ENCODE data around the gene CYB561D2. TPM values are rescaled to one million over a fixed set of nuclear protein-coding genes. Genes with fewer than 3 reads are reported as not detected.

Gene CYB561D2
- total RNA-seq, 2 experiments from 2014 or later = 18.7 to 28.0 TPM

- no peak overlapping the region for H2AFZ ChIP-seq (ENCODE audit: low read length)
- H3K4me2 ChIP-seq (ENCODE audit: low read length) = no peak overlapping the region
- H4K20me1 ChIP-seq (ENCODE audit: insufficient read depth, low read length) = no peaks in the 10 kb centered on the region
- TF ChIP-seq CTCF (conservative IDR thresholded peaks at IDR 0.05; ENCODE audit: low read length) (no peak), EZH2phosphoT487 (IDR thresholded peaks at IDR 0.05; ENCODE audit: borderline replicate concordance, low read depth, low read length) (no peak)
- no peak overlapping the region for H3K27ac ChIP-seq (ENCODE audit: low read depth, low read length, poor library complexity, severe bottlenecking)
- DNase-seq (ENCODE audit: low spot score) = no peak
- no peaks in the 10 kb centered on the region for H3K36me3 ChIP-seq (ENCODE audit: insufficient read depth, low read length)
- no peaks in the 10 kb centered on the region for H3K79me2 ChIP-seq (ENCODE audit: insufficient read depth, low read depth, low read length)
- ChIA-PET CTCF (ENCODE audit: unreplicated experiment) (no interaction called here), POLR2A (interaction anchor here (0.6 kb wide), 1 partner anchor 10 kb away, joined by 8 read pairs; no protein-coding TSS in a partner anchor)
- H3K9me3 ChIP-seq (ENCODE audit: low read length) = no peaks in the 10 kb centered on the region
- no peaks in the 10 kb centered on the region for H3K4me1 ChIP-seq (ENCODE audit: insufficient read depth, low read length, poor library complexity, severe bottlenecking)
- no peaks in the 10 kb centered on the region for H3K9me2 ChIP-seq (ENCODE audit: insufficient read depth, low read length)
- BruUV-seq (replicated peaks) = no TSS peak
- intact Hi-C loops (cut with micrococcal nuclease; ENCODE audit: unreplicated experiment) = no loop called here
- no peak overlapping the region for H3K4me3 ChIP-seq (ENCODE audit: low read depth, low read length, poor library complexity, severe bottlenecking)
These were observed 20.5 kb downstream of the CYB561D2 start for GRCh38 chr3:50371133-50371685.

GRCh38 chr3:50372349-50372748, 21.7 kb downstream of the CYB561D2 start:
- no peaks in the 10 kb centered on the region for H4K20me1 ChIP-seq (ENCODE audit: insufficient read depth, low read length)
- no peaks in the 10 kb centered on the region for H3K4me1 ChIP-seq (ENCODE audit: insufficient read depth, low read length, poor library complexity, severe bottlenecking)
- no peak overlapping the region for H3K4me2 ChIP-seq (ENCODE audit: low read length)
- no TSS peak for BruUV-seq (replicated peaks)
- no peak overlapping the region for H2AFZ ChIP-seq (ENCODE audit: low read length)
- intact Hi-C loops (cut with micrococcal nuclease; ENCODE audit: unreplicated experiment) = no loop called here
- H3K9me2 ChIP-seq (ENCODE audit: insufficient read depth, low read length) = no peaks in the 10 kb centered on the region
- ChIA-PET POLR2A (no interaction called here), CTCF (ENCODE audit: unreplicated experiment) (no interaction called here)
- no peaks in the 10 kb centered on the region for H3K36me3 ChIP-seq (ENCODE audit: insufficient read depth, low read length)
- TF ChIP-seq EZH2phosphoT487 (IDR thresholded peaks at IDR 0.05; ENCODE audit: borderline replicate concordance, low read depth, low read length) (no peak), CTCF (conservative IDR thresholded peaks at IDR 0.05; ENCODE audit: low read length) (no peak)
- H3K79me2 ChIP-seq (ENCODE audit: insufficient read depth, low read depth, low read length) = no peaks in the 10 kb centered on the region
- no peaks in the 10 kb centered on the region for H3K9me3 ChIP-seq (ENCODE audit: low read length)
- no peak for DNase-seq (ENCODE audit: low spot score)
- H3K27ac ChIP-seq (ENCODE audit: low read depth, low read length, poor library complexity, severe bottlenecking) = no peak overlapping the region
- H3K4me3 ChIP-seq (ENCODE audit: low read depth, low read length, poor library complexity, severe bottlenecking) = no peak overlapping the region

GRCh38 chr3:50373146-50374051, 22.7 kb downstream of the CYB561D2 start:
- POLR2A ChIA-PET = no interaction called here
- no peaks in the 10 kb centered on the region for H3K9me3 ChIP-seq (ENCODE audit: low read length)
- no peak overlapping the region for H3K4me2 ChIP-seq (ENCODE audit: low read length)
- CTCF ChIA-PET (ENCODE audit: unreplicated experiment) = no interaction called here
- H3K9me2 ChIP-seq (ENCODE audit: insufficient read depth, low read length) = no peaks in the 10 kb centered on the region
- no peak overlapping the region for H3K4me3 ChIP-seq (ENCODE audit: low read depth, low read length, poor library complexity, severe bottlenecking)
- TF ChIP-seq CTCF (conservative IDR thresholded peaks at IDR 0.05; ENCODE audit: low read length) (no peak), EZH2phosphoT487 (IDR thresholded peaks at IDR 0.05; ENCODE audit: borderline replicate concordance, low read depth, low read length) (no peak)
- BruUV-seq (replicated peaks) = no TSS peak
- no peaks in the 10 kb centered on the region for H3K79me2 ChIP-seq (ENCODE audit: insufficient read depth, low read depth, low read length)
- H2AFZ ChIP-seq (ENCODE audit: low read length) = no peak overlapping the region
- H3K36me3 ChIP-seq (ENCODE audit: insufficient read depth, low read length) = no peaks in the 10 kb centered on the region
- no peaks in the 10 kb centered on the region for H4K20me1 ChIP-seq (ENCODE audit: insufficient read depth, low read length)
- no peaks in the 10 kb centered on the region for H3K4me1 ChIP-seq (ENCODE audit: insufficient read depth, low read length, poor library complexity, severe bottlenecking)
- no peak for DNase-seq (ENCODE audit: low spot score)
- intact Hi-C loops (cut with micrococcal nuclease; ENCODE audit: unreplicated experiment) = no loop called here
- H3K27ac ChIP-seq (ENCODE audit: low read depth, low read length, poor library complexity, severe bottlenecking) = no peak overlapping the region
